ENCODE measurements around the gene JPT2. TPM values are rescaled to one million over a fixed set of nuclear protein-coding genes. Genes with fewer than 3 reads are reported as not detected.
"Not testable (repeated sequence)": the region's sequence is repeated elsewhere in the genome, so short reads cannot be mapped to it uniquely, and the experiment has no call there.

The JPT2 gene
- total RNA-seq, 1 donor = 45.9 TPM

DNA sequence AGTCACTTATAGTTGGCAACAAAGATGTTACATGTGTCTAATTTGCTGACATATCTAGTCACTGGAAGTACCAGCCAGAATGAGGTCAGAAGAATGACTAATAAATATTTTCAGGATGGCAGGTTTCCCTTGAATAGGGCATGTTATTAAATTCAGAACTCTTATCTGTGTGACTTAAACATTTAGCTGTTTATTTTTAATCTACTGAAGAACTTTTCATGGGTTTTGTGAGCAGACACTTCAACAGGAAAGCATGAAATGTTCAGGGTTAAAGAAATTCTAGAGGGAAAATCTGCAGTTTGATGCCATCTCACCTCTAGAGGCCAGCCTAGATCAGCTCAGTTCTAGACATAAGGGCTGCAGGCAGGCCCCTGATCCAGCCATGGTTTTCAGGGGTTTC lies 13.2 kb downstream of the JPT2 start:
- DNase-seq (ENCODE audit: low read depth) = peak; percentile 45
- TF ChIP-seq, protein P1, sequence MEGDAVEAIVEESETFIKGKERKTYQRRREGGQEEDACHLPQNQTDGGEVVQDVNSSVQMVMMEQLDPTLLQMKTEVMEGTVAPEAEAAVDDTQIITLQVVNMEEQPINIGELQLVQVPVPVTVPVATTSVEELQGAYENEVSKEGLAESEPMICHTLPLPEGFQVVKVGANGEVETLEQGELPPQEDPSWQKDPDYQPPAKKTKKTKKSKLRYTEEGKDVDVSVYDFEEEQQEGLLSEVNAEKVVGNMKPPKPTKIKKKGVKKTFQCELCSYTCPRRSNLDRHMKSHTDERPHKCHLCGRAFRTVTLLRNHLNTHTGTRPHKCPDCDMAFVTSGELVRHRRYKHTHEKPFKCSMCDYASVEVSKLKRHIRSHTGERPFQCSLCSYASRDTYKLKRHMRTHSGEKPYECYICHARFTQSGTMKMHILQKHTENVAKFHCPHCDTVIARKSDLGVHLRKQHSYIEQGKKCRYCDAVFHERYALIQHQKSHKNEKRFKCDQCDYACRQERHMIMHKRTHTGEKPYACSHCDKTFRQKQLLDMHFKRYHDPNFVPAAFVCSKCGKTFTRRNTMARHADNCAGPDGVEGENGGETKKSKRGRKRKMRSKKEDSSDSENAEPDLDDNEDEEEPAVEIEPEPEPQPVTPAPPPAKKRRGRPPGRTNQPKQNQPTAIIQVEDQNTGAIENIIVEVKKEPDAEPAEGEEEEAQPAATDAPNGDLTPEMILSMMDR (IDR thresholded peaks at IDR 0.05; ENCODE audit: insufficient read depth, low read length) = peak; percentile 36

DNA sequence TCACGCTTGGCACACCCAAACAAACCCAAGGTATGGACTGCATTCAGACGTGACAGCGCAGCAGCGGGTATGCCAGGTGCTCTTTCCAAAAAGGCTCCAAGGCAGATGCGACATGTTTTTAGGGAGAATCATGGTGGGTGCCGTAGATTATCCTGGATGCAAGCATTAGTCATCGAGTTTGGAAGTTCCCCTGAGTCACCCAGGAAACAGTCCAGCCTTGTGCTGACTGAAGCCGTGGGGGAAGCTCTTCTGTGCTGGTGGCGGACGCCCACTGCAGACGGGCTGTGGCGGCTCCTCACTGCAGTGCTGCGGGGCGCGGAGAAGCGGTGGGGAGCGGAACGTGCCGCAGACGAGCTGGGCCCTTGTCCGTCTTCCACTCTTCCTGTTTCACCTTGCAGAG lies 13.9 kb downstream of the JPT2 start:
- TF ChIP-seq, protein P1 (IDR thresholded peaks at IDR 0.05; ENCODE audit: insufficient read depth, low read length) = no peak
- DNase-seq (ENCODE audit: low read depth) = peak; percentile 48
- no peak overlapping the region for H3K4me3 ChIP-seq (ENCODE audit: low read depth, low read length)

More for the DNA sequence above, 13.2 kb downstream of the JPT2 start:
- H3K4me3 ChIP-seq (ENCODE audit: low read depth, low read length) = no peak overlapping the region

DNA sequence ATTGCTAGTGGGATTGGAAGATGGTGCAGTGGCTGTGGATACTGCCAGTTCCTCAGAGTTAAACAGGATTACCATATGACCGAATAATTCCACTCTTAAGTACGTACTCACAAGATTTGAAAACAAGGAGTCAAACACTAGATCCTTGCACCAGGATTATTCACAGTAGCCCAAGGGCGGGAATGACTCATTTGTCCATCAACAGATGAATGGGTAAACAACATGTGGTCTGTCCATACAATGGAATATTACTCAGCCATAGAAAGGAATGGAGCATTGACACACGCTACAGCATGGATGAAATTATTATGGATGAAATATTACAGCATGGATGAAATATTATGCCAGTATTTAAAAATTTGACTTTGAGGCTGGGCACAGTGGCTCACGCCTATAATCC lies 18.8 kb downstream of the JPT2 start:
- TF ChIP-seq, protein P1 (IDR thresholded peaks at IDR 0.05; ENCODE audit: insufficient read depth, low read length) = no peak
- no peak for DNase-seq (ENCODE audit: low read depth)

DNA sequence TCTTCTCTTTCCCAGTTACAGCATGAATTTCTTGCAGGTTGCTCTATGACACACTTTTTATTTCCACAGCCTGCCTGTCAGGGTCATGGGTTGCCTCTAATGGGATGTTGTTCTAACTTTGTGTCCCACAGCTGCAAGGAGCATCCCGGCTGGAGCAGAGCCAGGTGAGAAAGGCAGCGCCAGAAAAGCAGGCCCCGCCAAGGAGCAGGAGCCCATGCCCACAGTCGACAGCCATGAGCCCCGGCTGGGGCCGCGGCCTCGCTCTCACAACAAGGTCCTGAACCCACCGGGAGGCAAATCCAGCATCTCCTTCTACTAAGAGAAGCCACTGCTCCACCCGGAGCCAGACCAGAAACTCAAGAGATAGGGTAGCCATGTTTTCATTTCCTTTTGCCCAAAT lies 20.6 kb downstream of the JPT2 start:
- H3K4me3 ChIP-seq (ENCODE audit: low read depth, low read length) = no peak overlapping the region
- DNase-seq (ENCODE audit: low read depth) = no peak
- TF ChIP-seq, protein P1 (IDR thresholded peaks at IDR 0.05; ENCODE audit: insufficient read depth, low read length) = no peak

More for the DNA sequence above, 18.8 kb downstream of the JPT2 start:
- no peak overlapping the region for H3K4me3 ChIP-seq (ENCODE audit: low read depth, low read length)

DNA sequence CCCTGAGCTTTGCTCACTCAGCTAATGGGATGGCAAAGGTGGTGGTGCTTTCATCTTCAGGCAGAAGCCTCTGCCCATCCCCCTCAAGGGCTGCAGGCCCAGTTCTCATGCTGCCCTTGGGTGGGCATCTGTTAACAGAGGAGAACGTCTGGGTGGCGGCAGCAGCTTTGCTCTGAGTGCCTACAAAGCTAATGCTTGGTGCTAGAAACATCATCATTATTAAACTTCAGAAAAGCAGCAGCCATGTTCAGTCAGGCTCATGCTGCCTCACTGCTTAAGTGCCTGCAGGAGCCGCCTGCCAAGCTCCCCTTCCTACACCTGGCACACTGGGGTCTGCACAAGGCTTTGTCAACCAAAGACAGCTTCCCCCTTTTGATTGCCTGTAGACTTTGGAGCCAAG lies 22.2 kb downstream of the JPT2 start:
- DNase-seq (ENCODE audit: low read depth) = no peak
- TF ChIP-seq, protein P1 (IDR thresholded peaks at IDR 0.05; ENCODE audit: insufficient read depth, low read length) = no peak

DNA sequence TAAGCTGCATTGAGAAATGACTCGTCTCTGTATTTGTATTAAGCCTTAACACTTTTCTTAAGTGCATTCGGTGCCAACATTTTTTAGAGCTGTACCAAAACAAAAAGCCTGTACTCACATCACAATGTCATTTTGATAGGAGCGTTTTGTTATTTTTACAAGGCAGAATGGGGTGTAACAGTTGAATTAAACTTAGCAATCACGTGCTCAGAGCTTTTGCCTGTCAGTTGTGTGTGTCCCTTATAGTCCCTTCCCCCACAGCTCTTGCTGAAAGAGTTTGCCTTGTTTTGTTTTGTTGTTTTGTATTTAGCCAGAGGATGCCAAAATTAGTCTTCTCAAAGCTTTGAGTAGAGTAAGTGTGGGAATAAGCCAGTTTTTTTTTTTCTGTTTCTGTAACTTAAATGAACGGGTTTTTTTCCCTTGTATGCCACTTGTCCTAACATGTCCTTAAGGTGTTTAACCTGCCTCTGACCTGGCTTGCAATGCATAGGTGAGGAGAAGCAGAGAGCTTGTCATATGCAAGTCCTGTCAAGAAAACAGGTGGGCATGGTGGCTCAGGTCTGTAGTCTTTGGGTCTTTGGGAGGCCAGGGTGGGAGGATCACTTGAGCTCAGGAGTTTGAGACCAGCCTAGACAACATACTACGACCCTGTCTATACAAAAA lies 23.3 kb downstream of the JPT2 start:
- TF ChIP-seq, protein P1 (IDR thresholded peaks at IDR 0.05; ENCODE audit: insufficient read depth, low read length) = no peak
- DNase-seq (ENCODE audit: low read depth) = no peak

More for the DNA sequence above, 22.2 kb downstream of the JPT2 start:
- H3K4me3 ChIP-seq (ENCODE audit: low read depth, low read length) = no peak overlapping the region

DNA sequence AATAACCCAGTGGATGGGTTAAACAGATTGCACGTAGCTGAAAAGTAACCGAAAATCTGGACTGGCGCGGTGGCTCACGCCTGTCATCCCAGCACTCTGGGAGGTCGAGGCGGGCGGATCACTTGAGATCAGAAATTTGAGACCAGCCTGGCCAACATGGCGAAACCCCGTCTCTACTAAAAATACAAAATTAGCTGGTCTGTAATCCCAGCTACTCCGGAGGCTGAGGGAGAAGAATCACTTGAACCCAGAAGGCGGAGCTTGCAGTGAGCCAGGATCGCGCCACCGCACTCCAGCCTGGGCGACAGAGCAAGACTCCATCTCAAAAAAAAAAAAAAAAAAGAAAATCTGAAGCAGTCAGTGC lies 27.2 kb downstream of the JPT2 start:
- peak overlapping the region; percentile 88 for H3K4me3 ChIP-seq (ENCODE audit: low read depth, low read length)
- not testable (repeated sequence) for DNase-seq (ENCODE audit: low read depth)

More for the DNA sequence above, 23.3 kb downstream of the JPT2 start:
- H3K4me3 ChIP-seq (ENCODE audit: low read depth, low read length) = no peak overlapping the region

Measured in fibroblast of the aortic adventitia (primary cell).